ENCODE data around the gene TRDN.

GRCh38 chr6:123632641-123633040, 4.1 kb downstream of the TRDN start:
- TF ChIP-seq CTCF (conservative IDR thresholded peaks at IDR 0.05 in 1 of 2, IDR thresholded peaks at IDR 0.05 in 1 of 2; ENCODE audit: low read depth in 1 of 2, low read length in 2 of 2) (no peak), EZH2 (IDR thresholded peaks at IDR 0.05; ENCODE audit: low read length, missing control alignments) (no peak)
